Measurements from ENCODE around the gene PANX1. TPM values are rescaled to one million over a fixed set of nuclear protein-coding genes. Genes with fewer than 3 reads are reported as not detected.

Gene PANX1
- polyA plus RNA-seq, 1 donor (not counting 4 experiments of a cell fraction or from before 2014, with no cell fraction given), result 58.5 TPM

DNA sequence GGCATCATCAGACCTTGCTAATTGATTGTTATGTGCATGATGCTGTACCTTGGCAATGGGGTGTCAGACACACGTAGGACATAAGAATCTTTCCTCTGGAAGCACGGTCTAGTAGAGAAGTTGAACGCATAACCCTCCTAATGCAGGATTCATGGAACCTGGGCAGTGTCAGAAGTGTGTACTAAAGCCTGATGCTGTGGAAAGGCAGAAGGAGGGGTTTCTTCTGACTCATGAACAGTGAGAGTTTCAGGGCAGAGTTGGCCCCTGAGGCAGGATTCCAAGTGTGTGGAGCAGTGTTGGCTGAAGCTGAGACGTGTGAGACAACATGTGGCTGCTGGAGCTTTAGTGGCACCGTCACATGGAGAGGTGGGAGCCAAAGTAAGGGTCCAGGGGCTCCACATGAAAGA is 3.5 kb downstream of the PANX1 start:
- Histone ChIP-seq H4K20me1 (ENCODE audit: control insufficient read depth, extremely low read depth, insufficient read depth, low read length) (peaks cover 7% of the 10 kb centered on the region), H3K36me3 (ENCODE audit: control insufficient read depth in 2 of 2, extremely low read depth in 1 of 2, insufficient read depth in 2 of 2, low read length in 2 of 2) (peaks cover 3 to 5% of the 10 kb centered on the region in 2 experiments), H3K9me1 (ENCODE audit: control insufficient read depth, extremely low read depth, insufficient read depth, low read length) (peaks cover 9% of the 10 kb centered on the region), H3K4me2 (ENCODE audit: control insufficient read depth, extremely low read depth, insufficient read depth, low read depth, low read length) (peak overlapping the region; percentile 90), H3K4me1 (ENCODE audit: control insufficient read depth, extremely low read depth, insufficient read depth, low read length) (peaks cover 82% of the 10 kb centered on the region), H2AFZ (ENCODE audit: control insufficient read depth, low read length) (no peak overlapping the region), H3K9me3 (ENCODE audit: control insufficient read depth, low read depth, low read length) (no peaks in the 10 kb centered on the region), H3K27ac (ENCODE audit: control insufficient read depth, insufficient read depth, low read length) (peak overlapping the region; percentile 95), H3K9ac (ENCODE audit: control insufficient read depth, extremely low read depth, insufficient read depth, low read length) (peak overlapping the region; percentile 95), H3K79me2 (ENCODE audit: control insufficient read depth, insufficient read depth, low read length) (peaks cover 78% of the 10 kb centered on the region), H3K4me3 (ENCODE audit: control insufficient read depth in 2 of 3, extremely low read depth in 1 of 3, insufficient read depth in 2 of 3, low read depth in 1 of 3, low read length in 3 of 3) (peak overlapping the region; percentile 72 to 97 (median 93)), H3K27me3 (ENCODE audit: control insufficient read depth, extremely low read depth, insufficient read depth, low read length) (no peaks in the 10 kb centered on the region)
- TF ChIP-seq, protein P1, sequence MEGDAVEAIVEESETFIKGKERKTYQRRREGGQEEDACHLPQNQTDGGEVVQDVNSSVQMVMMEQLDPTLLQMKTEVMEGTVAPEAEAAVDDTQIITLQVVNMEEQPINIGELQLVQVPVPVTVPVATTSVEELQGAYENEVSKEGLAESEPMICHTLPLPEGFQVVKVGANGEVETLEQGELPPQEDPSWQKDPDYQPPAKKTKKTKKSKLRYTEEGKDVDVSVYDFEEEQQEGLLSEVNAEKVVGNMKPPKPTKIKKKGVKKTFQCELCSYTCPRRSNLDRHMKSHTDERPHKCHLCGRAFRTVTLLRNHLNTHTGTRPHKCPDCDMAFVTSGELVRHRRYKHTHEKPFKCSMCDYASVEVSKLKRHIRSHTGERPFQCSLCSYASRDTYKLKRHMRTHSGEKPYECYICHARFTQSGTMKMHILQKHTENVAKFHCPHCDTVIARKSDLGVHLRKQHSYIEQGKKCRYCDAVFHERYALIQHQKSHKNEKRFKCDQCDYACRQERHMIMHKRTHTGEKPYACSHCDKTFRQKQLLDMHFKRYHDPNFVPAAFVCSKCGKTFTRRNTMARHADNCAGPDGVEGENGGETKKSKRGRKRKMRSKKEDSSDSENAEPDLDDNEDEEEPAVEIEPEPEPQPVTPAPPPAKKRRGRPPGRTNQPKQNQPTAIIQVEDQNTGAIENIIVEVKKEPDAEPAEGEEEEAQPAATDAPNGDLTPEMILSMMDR (optimal IDR thresholded peaks at IDR 0.05 in 1 of 3, IDR thresholded peaks at IDR 0.05 in 1 of 3, conservative IDR thresholded peaks at IDR 0.05 in 1 of 3; ENCODE audit: extremely low read depth in 1 of 3, insufficient read depth in 2 of 3, low read length in 3 of 3), result no peak
- TF ChIP-seq EZH2 (IDR thresholded peaks at IDR 0.05; ENCODE audit: low read length), result no peak
- FAIRE-seq (peak; percentile 90), DNase-seq (ENCODE audit: low read depth, low spot score) (peak; percentile 67)
- dilution Hi-C loops (cut with MboI; ENCODE audit: extremely low pct_ligation_motif_present, low sequenced_read_pairs), result no loop called here

DNA sequence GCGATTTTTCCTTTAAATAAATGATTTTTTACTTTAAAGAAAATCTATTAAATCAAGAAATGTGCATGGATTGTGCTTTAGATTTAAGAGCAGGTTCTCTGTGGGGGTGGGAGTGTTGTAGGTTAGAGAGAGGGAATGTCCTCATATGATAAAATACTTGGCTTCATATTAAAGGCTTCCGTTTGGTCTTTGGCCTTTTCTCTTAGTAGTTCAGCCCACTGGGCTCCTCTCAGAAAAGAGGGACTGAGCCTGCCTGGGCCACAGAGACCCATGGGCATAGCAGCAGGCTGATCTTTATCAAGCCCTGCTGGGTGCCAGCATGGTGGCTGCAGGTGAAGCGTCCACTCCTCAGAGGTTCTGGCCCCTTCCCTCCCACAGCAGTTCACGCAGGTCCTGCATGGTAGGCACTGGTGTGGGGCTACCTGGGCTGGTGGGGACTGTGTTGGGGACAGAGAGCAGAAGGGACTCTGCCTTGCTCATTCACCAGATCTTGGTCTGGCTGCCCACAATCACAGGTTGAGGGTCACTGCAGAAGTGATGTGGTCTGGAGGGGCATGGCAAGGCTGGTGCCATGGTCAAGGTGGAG is 4.3 kb downstream of the PANX1 start:
- no peaks in the 10 kb centered on the region for H3K27me3 ChIP-seq (ENCODE audit: control insufficient read depth, extremely low read depth, insufficient read depth, low read length)
- H3K36me3 ChIP-seq (ENCODE audit: control insufficient read depth in 2 of 2, extremely low read depth in 1 of 2, insufficient read depth in 2 of 2, low read length in 2 of 2), result peaks cover 4 to 5% of the 10 kb centered on the region in 2 experiments
- H3K9me1 ChIP-seq (ENCODE audit: control insufficient read depth, extremely low read depth, insufficient read depth, low read length), result peaks cover 9% of the 10 kb centered on the region
- DNase-seq (ENCODE audit: low read depth, low spot score), result no peak
- peaks cover 79% of the 10 kb centered on the region for H3K79me2 ChIP-seq (ENCODE audit: control insufficient read depth, insufficient read depth, low read length)
- no peak for FAIRE-seq
- H4K20me1 ChIP-seq (ENCODE audit: control insufficient read depth, extremely low read depth, insufficient read depth, low read length), result peaks cover 7% of the 10 kb centered on the region
- H3K9me3 ChIP-seq (ENCODE audit: control insufficient read depth, low read depth, low read length), result no peaks in the 10 kb centered on the region
- H3K9ac ChIP-seq (ENCODE audit: control insufficient read depth, extremely low read depth, insufficient read depth, low read length), result peak overlapping the region; percentile 95
- dilution Hi-C loops (cut with MboI; ENCODE audit: extremely low pct_ligation_motif_present, low sequenced_read_pairs), result no loop called here
- H3K4me3 ChIP-seq (ENCODE audit: control insufficient read depth in 2 of 3, extremely low read depth in 1 of 3, insufficient read depth in 2 of 3, low read depth in 1 of 3, low read length in 3 of 3), result peak overlapping the region in 1 of 3 experiments; percentile 46
- H3K4me1 ChIP-seq (ENCODE audit: control insufficient read depth, extremely low read depth, insufficient read depth, low read length), result peaks cover 74% of the 10 kb centered on the region
- no peak overlapping the region for H2AFZ ChIP-seq (ENCODE audit: control insufficient read depth, low read length)
- peak overlapping the region; percentile 95 for H3K27ac ChIP-seq (ENCODE audit: control insufficient read depth, insufficient read depth, low read length)
- TF ChIP-seq EZH2 (IDR thresholded peaks at IDR 0.05; ENCODE audit: low read length), result no peak
- TF ChIP-seq, protein P1 (optimal IDR thresholded peaks at IDR 0.05 in 1 of 3, IDR thresholded peaks at IDR 0.05 in 1 of 3, conservative IDR thresholded peaks at IDR 0.05 in 1 of 3; ENCODE audit: extremely low read depth in 1 of 3, insufficient read depth in 2 of 3, low read length in 3 of 3), result no peak
- peak overlapping the region; percentile 90 for H3K4me2 ChIP-seq (ENCODE audit: control insufficient read depth, extremely low read depth, insufficient read depth, low read depth, low read length)

Measured in keratinocyte (primary cell).